Nucleus accumbens (tissue), 56 donors: Measurements from ENCODE around the gene CCSER1.
"Not testable (repeated sequence)": the region's sequence is repeated elsewhere in the genome, so short reads cannot be mapped to it uniquely, and the experiment has no call there.

ENCODE experiments used
- DNase-seq, 56 donors: peaks; one replicate each; lab custom pipeline; 2025; lab: John Stamatoyannopoulos, UW

Gene CCSER1

GRCh38 chr4:90996813-90997212 is 869.6 kb downstream of the CCSER1 start:
- DNase-seq, result no peak

GRCh38 chr4:91015861-91016260 is 888.7 kb downstream of the CCSER1 start:
- no peak for DNase-seq

GRCh38 chr4:91019513-91019912 is 892.3 kb downstream of the CCSER1 start:
- no peak for DNase-seq

- no peak for DNase-seq
Measured at GRCh38 chr4:91025241-91026148, 898.3 kb downstream of the CCSER1 start.

- DNase-seq, result no peak
Measured at GRCh38 chr4:91028228-91028627, 901.0 kb downstream of the CCSER1 start.

- DNase-seq, result no peak
Measured at GRCh38 chr4:91031761-91032160, 904.6 kb downstream of the CCSER1 start.

- no peak for DNase-seq
Measured at GRCh38 chr4:91032725-91033445, 905.7 kb downstream of the CCSER1 start.

- DNase-seq, result no peak
Measured at GRCh38 chr4:91035276-91035675, 908.1 kb downstream of the CCSER1 start.

- no peak for DNase-seq
Measured at GRCh38 chr4:91037951-91038350, 910.8 kb downstream of the CCSER1 start.

- no peak for DNase-seq
Measured at GRCh38 chr4:91057871-91058270, 930.7 kb downstream of the CCSER1 start.

- DNase-seq, result no peak
Measured at GRCh38 chr4:91058345-91058744, 931.2 kb downstream of the CCSER1 start.

- no peak for DNase-seq
Measured at GRCh38 chr4:91064157-91064853, 937.1 kb downstream of the CCSER1 start.

GRCh38 chr4:91065117-91065516 is 937.9 kb downstream of the CCSER1 start:
- DNase-seq, result no peak

- DNase-seq, result no peak
Measured at GRCh38 chr4:91070736-91071135, 943.5 kb downstream of the CCSER1 start.

- DNase-seq, result no peak
Measured at GRCh38 chr4:91076147-91076546, 949.0 kb downstream of the CCSER1 start.

GRCh38 chr4:91085961-91086360 is 958.8 kb downstream of the CCSER1 start:
- no peak for DNase-seq

GRCh38 chr4:91087743-91088142 is 960.5 kb downstream of the CCSER1 start:
- no peak for DNase-seq

- no peak for DNase-seq
Measured at GRCh38 chr4:91089178-91089577, 962.0 kb downstream of the CCSER1 start.

GRCh38 chr4:91092398-91092980 is 965.3 kb downstream of the CCSER1 start:
- no peak for DNase-seq

GRCh38 chr4:91094220-91094619 is 967.0 kb downstream of the CCSER1 start:
- not testable (repeated sequence) for DNase-seq

- DNase-seq, result no peak
Measured at GRCh38 chr4:91099666-91100065, 972.5 kb downstream of the CCSER1 start.
